GM06990 (cell line): Measurements from ENCODE around the gene LTBP4.

Experiments used
- DNase-seq: peaks from one replicate; pipeline ENCODE4 v3.0.0-alpha.2; 2011; ENCODE audit not compliant: insufficient read length; ENCODE audit errors: extremely low read depth
- H3K27me3 ChIP-seq: replicated peaks from 2 replicates; pipeline ENCODE4 v1.6.0; 2011; ENCODE audit warnings: low read length; ENCODE audit not compliant: control insufficient read depth, insufficient read depth
- H3K36me3 ChIP-seq: 2 replicates; pipeline ENCODE4 v1.5.1; 2011; ENCODE audit warnings: low read length; ENCODE audit not compliant: control insufficient read depth, insufficient read depth
- H3K4me3 ChIP-seq: replicated peaks from 2 replicates; pipeline ENCODE4 v1.5.1; 2011; ENCODE audit warnings: low read depth, mild to moderate bottlenecking, control low read depth, low read length
- CTCF ChIP-seq: IDR thresholded peaks from 2 replicates; pipeline ENCODE4 v1.5.1; 2011; ENCODE audit warnings: low read length, control low read depth, mild to moderate bottlenecking, inconsistent platforms; ENCODE audit not compliant: insufficient read depth, poor library complexity, severe bottlenecking

LTBP4 gene

DNA sequence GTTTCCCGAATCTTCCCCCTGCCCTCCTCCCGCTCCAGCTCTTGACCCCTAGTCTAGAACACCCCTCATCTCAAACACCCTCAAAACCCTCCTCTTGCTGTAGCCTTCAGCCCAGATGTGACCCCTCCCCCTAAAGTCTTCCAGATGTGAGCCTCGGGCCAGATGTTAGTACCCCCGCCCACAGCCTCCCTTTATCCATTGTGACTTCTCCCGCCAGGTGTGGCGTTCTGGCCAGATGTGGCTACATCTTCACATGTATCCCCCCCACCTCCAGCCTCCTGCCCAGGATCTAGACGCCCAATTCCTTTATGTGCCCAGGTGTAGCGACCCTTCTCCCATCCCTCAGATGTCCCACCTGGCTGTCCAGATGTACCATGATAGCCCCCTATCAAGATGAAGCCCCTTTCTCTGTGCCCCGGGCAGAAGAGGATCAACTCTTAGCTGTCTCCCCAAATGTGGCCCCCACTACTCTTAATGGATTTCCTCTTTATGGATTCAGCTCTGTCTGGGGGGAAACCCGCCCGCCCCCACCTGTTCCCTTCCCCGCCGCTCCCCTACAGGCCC, 517 bp upstream of the LTBP4 start:
- H3K4me3 ChIP-seq, result no peak overlapping the region
- DNase-seq, result no peak
- no peak for TF ChIP-seq CTCF
- H3K36me3 ChIP-seq, result no peaks in the 10 kb centered on the region
- H3K27me3 ChIP-seq, result peaks cover 8% of the 10 kb centered on the region

- Histone ChIP-seq H3K4me3 (no peak overlapping the region), H3K27me3 (peaks cover 5% of the 10 kb centered on the region; the same call in 1 of the 2 replicates)
- no peak for TF ChIP-seq CTCF
Measured at GRCh38 chr19:40603071-40603388, 1.9 kb downstream of the LTBP4 start.

DNA sequence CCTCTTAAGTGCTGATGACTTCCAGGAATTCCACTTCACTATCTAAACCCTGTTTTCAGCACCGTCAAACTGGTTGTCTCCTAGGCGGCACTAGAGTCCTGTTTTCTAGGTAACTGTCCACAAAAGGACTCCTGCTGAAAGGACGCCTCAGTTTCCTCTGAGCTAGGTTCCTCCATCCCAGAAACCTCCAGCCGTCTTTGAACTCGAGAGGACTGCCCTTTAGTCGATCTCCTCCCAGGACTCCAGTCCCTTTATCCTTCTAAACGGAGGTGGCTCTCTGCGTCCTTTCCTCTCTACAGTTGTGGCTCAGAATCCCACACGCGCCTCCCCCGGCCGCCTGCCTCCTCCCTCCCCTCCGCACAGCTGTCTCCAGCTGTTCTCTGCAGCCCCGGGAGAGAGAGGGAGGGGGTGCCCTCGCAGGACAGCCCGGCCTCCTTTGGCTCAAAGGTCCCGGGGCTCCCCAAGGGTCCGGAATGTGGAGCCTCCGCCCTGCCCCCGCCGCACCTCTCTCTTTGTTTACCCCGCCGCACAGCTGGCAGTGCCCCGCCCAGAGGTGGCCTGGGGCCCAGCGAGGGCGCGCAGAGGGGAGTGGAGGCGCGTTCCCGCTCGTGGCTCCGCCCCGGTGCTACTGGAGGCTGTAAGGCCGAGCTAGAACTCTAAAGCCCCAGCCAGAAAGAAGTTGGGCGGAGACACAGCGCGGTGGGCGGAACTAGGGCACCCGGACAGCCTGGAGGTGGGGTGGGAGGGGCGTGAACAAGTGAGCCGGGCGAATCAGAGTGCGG, 2.4 kb downstream of the LTBP4 start:
- DNase-seq, result peak; percentile 95
- peaks cover 3% of the 10 kb centered on the region; the same call in 1 of the 2 replicates for H3K27me3 ChIP-seq

More at GRCh38 chr19:40603071-40603388, 1.9 kb downstream of the LTBP4 start:
- no peaks in the 10 kb centered on the region for H3K36me3 ChIP-seq
- DNase-seq, result no peak

GRCh38 chr19:40604171-40604646, 3.0 kb downstream of the LTBP4 start:
- H3K4me3 ChIP-seq, result peak overlapping the region; percentile 44
- H3K27me3 ChIP-seq, result peaks cover 2% of the 10 kb centered on the region; the same call in 1 of the 2 replicates

More for the DNA sequence above, 2.4 kb downstream of the LTBP4 start:
- peak overlapping the region; percentile 55 for H3K4me3 ChIP-seq
- peak; percentile 1 for TF ChIP-seq CTCF
- no peaks in the 10 kb centered on the region for H3K36me3 ChIP-seq

DNA sequence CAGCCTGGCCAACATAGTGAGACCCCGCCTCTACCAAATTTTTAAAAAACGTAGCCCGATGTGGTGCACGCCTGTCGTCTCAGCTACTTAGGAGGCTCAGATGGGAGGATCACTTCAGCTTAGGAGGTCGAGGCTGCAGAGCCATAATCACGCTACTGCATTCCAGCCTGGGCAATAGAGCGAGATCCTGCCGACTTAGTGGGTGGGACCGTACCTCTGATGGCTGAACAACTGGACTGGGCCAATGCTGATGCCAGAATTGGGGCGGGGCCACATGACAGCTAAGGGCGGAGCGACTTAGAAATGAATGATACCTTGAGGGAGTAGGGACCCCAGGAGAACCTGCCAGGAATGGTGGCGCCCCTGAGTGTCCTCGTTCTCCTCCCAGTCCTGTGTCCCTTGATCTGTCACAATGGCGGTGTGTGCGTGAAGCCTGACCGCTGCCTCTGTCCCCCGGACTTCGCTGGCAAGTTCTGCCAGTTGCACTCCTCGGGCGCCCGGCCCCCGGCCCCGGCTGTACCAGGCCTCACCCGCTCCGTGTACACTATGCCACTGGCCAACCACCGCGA, 3.6 kb downstream of the LTBP4 start:
- H3K27me3 ChIP-seq, result no peaks in the 10 kb centered on the region; the same call in 1 of the 2 replicates
- TF ChIP-seq CTCF, result no peak
- H3K4me3 ChIP-seq, result peak overlapping the region; percentile 67
- H3K36me3 ChIP-seq, result no peaks in the 10 kb centered on the region
- no peak for DNase-seq

More at GRCh38 chr19:40604171-40604646, 3.0 kb downstream of the LTBP4 start:
- no peak for DNase-seq
- no peak for TF ChIP-seq CTCF
- no peaks in the 10 kb centered on the region for H3K36me3 ChIP-seq
